NCI-H510A treated with DMSO at 0.1 percent for 48 hours (cell line): ENCODE data around the gene TSC22D2.
A peak's percentile ranks its signal among the peaks of the same experiment; 100 is the strongest.
"Not testable (repeated sequence)": the region's sequence is repeated elsewhere in the genome, so short reads cannot be mapped to it uniquely, and the experiment has no call there.

Experiments
- DNase-seq: peaks from one replicate; lab custom pipeline; 2025; lab: John Stamatoyannopoulos, UW

The TSC22D2 gene

GRCh38 chr3:150449169-150449721, 41.1 kb downstream of the TSC22D2 start:
- no peak for DNase-seq

GRCh38 chr3:150450916-150451315, 42.8 kb downstream of the TSC22D2 start:
- DNase-seq = no peak

- no peak for DNase-seq
Observed at GRCh38 chr3:150451329-150452048, 43.4 kb downstream of the TSC22D2 start.

- no peak for DNase-seq
Observed at GRCh38 chr3:150453353-150453752, 45.3 kb downstream of the TSC22D2 start.

GRCh38 chr3:150454085-150454484, 46.0 kb downstream of the TSC22D2 start:
- no peak for DNase-seq

- no peak for DNase-seq
Observed at GRCh38 chr3:150454622-150455021, 46.5 kb downstream of the TSC22D2 start.

- no peak for DNase-seq
Observed at GRCh38 chr3:150455341-150455740, 47.2 kb downstream of the TSC22D2 start.

- DNase-seq = no peak
Observed at GRCh38 chr3:150458001-150458400, 49.9 kb downstream of the TSC22D2 start.

- no peak for DNase-seq
Observed at GRCh38 chr3:150460484-150460883, 52.4 kb downstream of the TSC22D2 start.

GRCh38 chr3:150461399-150461798, 53.3 kb downstream of the TSC22D2 start:
- no peak for DNase-seq

- DNase-seq = no peak
Observed at GRCh38 chr3:150462108-150462507, 54.0 kb downstream of the TSC22D2 start.

GRCh38 chr3:150464684-150465083, 56.6 kb downstream of the TSC22D2 start:
- no peak for DNase-seq

- DNase-seq = no peak
Observed at GRCh38 chr3:150467381-150467780, 59.3 kb downstream of the TSC22D2 start.

GRCh38 chr3:150469031-150469930, 61.2 kb downstream of the TSC22D2 start:
- DNase-seq = peak; percentile 15

- DNase-seq = peak; percentile 76
Observed at GRCh38 chr3:150469931-150470740, 62.0 kb downstream of the TSC22D2 start.

GRCh38 chr3:150472421-150472820, 64.3 kb downstream of the TSC22D2 start:
- DNase-seq = no peak

GRCh38 chr3:150473161-150473560, 65.1 kb downstream of the TSC22D2 start:
- not testable (repeated sequence) for DNase-seq

GRCh38 chr3:150479370-150479769, 71.3 kb downstream of the TSC22D2 start:
- DNase-seq = no peak

- DNase-seq = no peak
Observed at GRCh38 chr3:150480877-150481276, 72.8 kb downstream of the TSC22D2 start.

GRCh38 chr3:150483226-150483625, 75.1 kb downstream of the TSC22D2 start:
- DNase-seq = no peak

GRCh38 chr3:150484410-150484809, 76.3 kb downstream of the TSC22D2 start:
- DNase-seq = no peak

GRCh38 chr3:150488867-150489266, 80.8 kb downstream of the TSC22D2 start:
- DNase-seq = no peak
